HG03575 (cell line): ENCODE results near the gene RBM6.

Source experiments
- ATAC-seq: cut with Tn5 transposase; IDR thresholded peaks from one replicate; pipeline ENCODE4 v1.9.1; 2021; ENCODE audit not compliant: unreplicated experiment, insufficient number of reproducible peaks, low FRiP score; ENCODE audit errors: extremely low read depth

The RBM6 gene

GRCh38 chr3:50121072-50122032, 181.4 kb downstream of the RBM6 start:
- no peak for ATAC-seq

- no peak for ATAC-seq
Observed at GRCh38 chr3:50122071-50122470, 182.1 kb downstream of the RBM6 start.

GRCh38 chr3:50122661-50123391, 182.9 kb downstream of the RBM6 start:
- no peak for ATAC-seq

- no peak for ATAC-seq
Observed at GRCh38 chr3:50123394-50124051, 183.6 kb downstream of the RBM6 start.

- no peak for ATAC-seq
Observed at GRCh38 chr3:50124052-50124799, 184.3 kb downstream of the RBM6 start.

- no peak for ATAC-seq
Observed at GRCh38 chr3:50124800-50125178, 184.8 kb downstream of the RBM6 start.

- ATAC-seq, result no peak
Observed at GRCh38 chr3:50125541-50126286, 185.8 kb downstream of the RBM6 start.

GRCh38 chr3:50126287-50127211, 186.6 kb downstream of the RBM6 start:
- no peak for ATAC-seq
